ENCODE results near the gene PBLD.
"Not testable (repeated sequence)": the region's sequence is repeated elsewhere in the genome, so short reads cannot be mapped to it uniquely, and the experiment has no call there.

Gene PBLD

GRCh38 chr10:68284062-68285001 is 48.4 kb downstream of the PBLD start:
- in situ Hi-C loops (cut with MboI; ENCODE audit: low sequenced_read_pairs) = no loop called here

GRCh38 chr10:68280758-68281157 is 52.0 kb downstream of the PBLD start:
- in situ Hi-C loops (cut with MboI; ENCODE audit: low sequenced_read_pairs) = no loop called here

- in situ Hi-C loops (cut with MboI; ENCODE audit: low sequenced_read_pairs) = not testable (repeated sequence)
Measured at GRCh38 chr10:68278906-68279753, 53.6 kb downstream of the PBLD start.

GRCh38 chr10:68277814-68278213 is 54.9 kb downstream of the PBLD start:
- in situ Hi-C loops (cut with MboI; ENCODE audit: low sequenced_read_pairs) = not testable (repeated sequence)

- in situ Hi-C loops (cut with MboI; ENCODE audit: low sequenced_read_pairs) = no loop called here
Measured at GRCh38 chr10:68276224-68276623, 56.5 kb downstream of the PBLD start.

GRCh38 chr10:68275600-68276126 is 57.1 kb downstream of the PBLD start:
- in situ Hi-C loops (cut with MboI; ENCODE audit: low sequenced_read_pairs) = no loop called here

- in situ Hi-C loops (cut with MboI; ENCODE audit: low sequenced_read_pairs) = no loop called here
Measured at GRCh38 chr10:68272833-68273232, 59.9 kb downstream of the PBLD start.

- in situ Hi-C loops (cut with MboI; ENCODE audit: low sequenced_read_pairs) = no loop called here
Measured at GRCh38 chr10:68271196-68271882, 61.4 kb downstream of the PBLD start.

GRCh38 chr10:68269562-68270290 is 63.0 kb downstream of the PBLD start:
- in situ Hi-C loops (cut with MboI; ENCODE audit: low sequenced_read_pairs) = no loop called here

GRCh38 chr10:68261132-68261856 is 71.4 kb downstream of the PBLD start:
- in situ Hi-C loops (cut with MboI; ENCODE audit: low sequenced_read_pairs) = no loop called here

GRCh38 chr10:68253346-68253745 is 79.4 kb downstream of the PBLD start:
- in situ Hi-C loops (cut with MboI; ENCODE audit: low sequenced_read_pairs) = no loop called here

- in situ Hi-C loops (cut with MboI; ENCODE audit: low sequenced_read_pairs) = no loop called here
Measured at GRCh38 chr10:68251625-68252495, 80.9 kb downstream of the PBLD start.

GRCh38 chr10:68251151-68251550 is 81.6 kb downstream of the PBLD start:
- in situ Hi-C loops (cut with MboI; ENCODE audit: low sequenced_read_pairs) = no loop called here

- in situ Hi-C loops (cut with MboI; ENCODE audit: low sequenced_read_pairs) = no loop called here
Measured at GRCh38 chr10:68249297-68249696, 83.4 kb downstream of the PBLD start.

GRCh38 chr10:68247931-68248330 is 84.8 kb downstream of the PBLD start:
- in situ Hi-C loops (cut with MboI; ENCODE audit: low sequenced_read_pairs) = no loop called here

- in situ Hi-C loops (cut with MboI; ENCODE audit: low sequenced_read_pairs) = not testable (repeated sequence)
Measured at GRCh38 chr10:68246397-68246796, 86.3 kb downstream of the PBLD start.

GRCh38 chr10:68242051-68242450 is 90.7 kb downstream of the PBLD start:
- in situ Hi-C loops (cut with MboI; ENCODE audit: low sequenced_read_pairs) = no loop called here

GRCh38 chr10:68239596-68240150 is 93.1 kb downstream of the PBLD start:
- in situ Hi-C loops (cut with MboI; ENCODE audit: low sequenced_read_pairs) = no loop called here

Data from HL-60/S4 treated with retinoic acid at 250 ng/mL for 4 days and 3 days (cell line).